ENCODE results near the gene NR1H4. TPM values are rescaled to one million over a fixed set of nuclear protein-coding genes. Genes with fewer than 3 reads are reported as not detected.

NR1H4 gene
- total and polyA plus RNA-seq, 2 of the 13 experiments (the other 11 are each of a cell fraction or from before 2014, with no cell fraction given), result 27.3 to 114 TPM

GRCh38 chr12:100464529-100464928 is 9.1 kb upstream of the NR1H4 start (continued):
- TF ChIP-seq ZNF30 (CRISPR knock-in tag; IDR thresholded peaks at IDR 0.05) (no peak), ZFP36L2 (CRISPR knock-in tag; IDR thresholded peaks at IDR 0.05) (no peak), HMGXB3 (CRISPR knock-in tag; IDR thresholded peaks at IDR 0.05; ENCODE audit: borderline replicate concordance) (no peak), ZNF619 (CRISPR knock-in tag; IDR thresholded peaks at IDR 0.05) (no peak), MATR3 (CRISPR knock-in tag; IDR thresholded peaks at IDR 0.05) (no peak), SP140L (CRISPR knock-in tag; IDR thresholded peaks at IDR 0.05; ENCODE audit: borderline replicate concordance) (no peak), ZFP1 (CRISPR knock-in tag; IDR thresholded peaks at IDR 0.05) (0 out of 2 replicates have a peak, but pooled peaks have one; percentile 48), ZNF687 (CRISPR knock-in tag; IDR thresholded peaks at IDR 0.05) (no peak), ZNF704 (CRISPR knock-in tag; IDR thresholded peaks at IDR 0.05; ENCODE audit: borderline replicate concordance) (no peak), ZSCAN31 (CRISPR knock-in tag; IDR thresholded peaks at IDR 0.05; ENCODE audit: low read depth) (no peak), TGIF2 (CRISPR knock-in tag; IDR thresholded peaks at IDR 0.05) (no peak), PHF21A (CRISPR knock-in tag; IDR thresholded peaks at IDR 0.05) (no peak), REL (CRISPR knock-in tag; conservative IDR thresholded peaks at IDR 0.05) (no peak), ZNF230 (CRISPR knock-in tag; IDR thresholded peaks at IDR 0.05) (no peak), NFRKB (IDR thresholded peaks at IDR 0.05) (no peak), ZSCAN29 (CRISPR knock-in tag; conservative IDR thresholded peaks at IDR 0.05) (no peak), ZNF572 (CRISPR knock-in tag; IDR thresholded peaks at IDR 0.05) (no peak), NCOA2 (CRISPR knock-in tag; IDR thresholded peaks at IDR 0.05) (peak; percentile 89), HOXA5 (CRISPR knock-in tag; IDR thresholded peaks at IDR 0.05) (0 out of 2 replicates have a peak, but pooled peaks have one; percentile 30), ZBTB20 (CRISPR knock-in tag; IDR thresholded peaks at IDR 0.05; ENCODE audit: borderline replicate concordance, low read depth) (no peak), HOXA9 (CRISPR knock-in tag; IDR thresholded peaks at IDR 0.05; ENCODE audit: borderline replicate concordance) (no peak), AKAP8 (CRISPR knock-in tag; IDR thresholded peaks at IDR 0.05) (no peak), KDM5B (CRISPR knock-in tag; IDR thresholded peaks at IDR 0.05; ENCODE audit: borderline replicate concordance) (no peak), ZNF17 (CRISPR knock-in tag; IDR thresholded peaks at IDR 0.05) (no peak)
